GF-D8 (cell line): ENCODE results near the gene ANGPTL2.

Source experiments
- DNase-seq: peaks from one replicate; lab custom pipeline; 2025; lab: John Stamatoyannopoulos, UW

Gene ANGPTL2

DNA sequence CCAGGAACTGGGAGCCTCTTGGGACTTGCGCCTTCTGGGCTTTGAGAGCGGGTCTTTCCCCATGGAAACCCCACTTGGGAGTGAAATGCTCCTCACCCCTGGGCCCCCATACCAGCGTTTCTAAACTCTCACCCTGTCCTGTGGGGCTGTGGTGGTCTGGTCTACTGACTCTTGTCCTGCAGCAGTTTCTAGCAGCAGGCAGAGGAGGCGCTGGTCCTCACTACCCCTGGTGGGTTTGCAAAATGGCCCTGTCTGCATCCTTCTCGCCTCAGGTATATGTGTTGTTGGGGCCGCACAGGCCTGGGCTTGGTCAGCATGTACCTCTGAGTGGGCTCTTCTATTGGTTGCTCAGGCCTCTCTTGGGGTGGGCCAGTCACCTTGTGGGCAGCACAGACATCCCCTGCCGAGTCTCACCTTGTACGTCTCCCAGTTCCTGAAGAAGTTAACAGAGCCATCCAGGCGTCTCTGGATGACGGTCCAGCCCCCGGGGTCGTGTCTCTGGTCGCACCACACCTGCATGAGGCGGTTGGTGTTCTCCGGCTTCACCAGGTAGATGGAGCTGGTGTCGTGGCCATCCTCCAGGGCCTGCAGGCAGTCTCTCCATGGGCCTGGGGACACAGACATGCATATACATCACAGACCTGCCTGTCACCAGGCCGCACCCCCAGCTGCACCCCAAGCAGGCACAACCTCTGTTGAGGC, 29.0 kb downstream of the ANGPTL2 start:
- no peak for DNase-seq

DNA sequence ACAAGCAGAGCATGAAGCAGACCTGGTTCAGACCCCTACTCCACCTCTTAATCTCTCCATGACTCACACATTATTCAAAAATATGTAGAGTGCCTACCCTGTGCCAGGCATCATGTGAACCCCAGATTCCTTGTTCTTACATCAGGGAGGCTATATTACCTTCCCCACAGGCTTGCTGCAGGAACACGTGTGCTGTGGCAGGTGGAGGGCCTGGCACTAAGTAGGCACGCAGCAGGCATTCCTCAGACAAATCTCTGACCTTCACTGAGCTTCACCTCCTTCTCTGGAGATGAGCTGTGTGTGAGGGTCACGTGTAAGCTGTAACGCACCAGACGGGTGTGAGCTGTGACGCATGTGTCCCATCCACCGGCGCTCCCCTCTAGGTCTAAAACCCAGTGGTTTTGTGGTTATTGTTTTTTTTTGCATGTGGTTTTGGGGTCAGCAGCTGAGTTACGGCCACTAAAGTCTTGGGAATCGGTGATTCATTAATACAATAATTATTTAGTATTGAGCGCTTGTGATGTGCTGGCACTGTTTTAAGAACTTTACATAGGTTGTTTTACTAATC, 30.3 kb downstream of the ANGPTL2 start:
- no peak for DNase-seq

DNA sequence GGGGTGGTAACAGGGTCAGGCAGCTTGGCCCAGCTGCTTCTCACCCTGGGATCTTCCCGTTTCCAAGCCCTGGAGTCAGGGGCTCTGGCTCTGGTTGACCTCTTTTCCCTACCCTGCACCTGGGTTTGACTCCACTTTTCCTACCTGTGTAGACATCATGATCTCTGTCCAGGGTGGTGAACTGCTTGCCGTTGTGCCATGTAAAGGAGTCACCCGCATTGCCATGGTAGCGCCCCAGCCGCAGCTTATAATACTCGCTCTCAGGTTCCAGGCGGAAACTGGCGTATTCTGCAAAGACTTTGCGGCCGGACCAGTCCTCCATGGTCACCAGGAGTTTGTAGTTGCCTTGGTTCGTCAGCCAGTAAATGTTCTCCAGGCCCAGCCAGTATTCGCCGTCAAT, 30.9 kb downstream of the ANGPTL2 start:
- no peak for DNase-seq

GRCh38 chr9:127090341-127090985, 32.0 kb downstream of the ANGPTL2 start:
- no peak for DNase-seq

DNA sequence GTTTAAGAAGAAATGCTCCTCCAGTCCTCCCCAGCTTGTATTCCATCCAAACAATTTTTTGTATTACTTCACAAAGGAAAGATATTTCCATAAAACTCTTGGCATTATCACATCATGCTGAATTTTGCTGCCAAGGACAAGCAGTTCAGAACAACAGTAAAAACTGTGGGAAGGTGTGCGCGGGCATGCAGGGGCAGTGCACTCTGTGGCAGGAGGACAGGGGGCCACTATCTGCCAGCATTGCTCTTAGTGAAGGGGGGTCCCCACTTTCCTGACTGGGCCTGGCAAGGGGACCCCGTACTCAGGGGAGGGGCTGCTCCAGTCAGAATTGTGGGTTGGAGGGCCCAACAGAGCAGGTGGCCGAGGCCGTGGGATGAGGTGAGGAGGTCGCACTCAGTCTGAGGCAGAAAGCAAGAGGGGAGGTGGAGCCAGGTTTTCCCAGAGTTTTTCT, 32.8 kb downstream of the ANGPTL2 start:
- no peak for DNase-seq

- DNase-seq: no peak
Measured at GRCh38 chr9:127088724-127089615, 33.5 kb downstream of the ANGPTL2 start.

GRCh38 chr9:127087836-127088235, 34.6 kb downstream of the ANGPTL2 start:
- DNase-seq: no peak

DNA sequence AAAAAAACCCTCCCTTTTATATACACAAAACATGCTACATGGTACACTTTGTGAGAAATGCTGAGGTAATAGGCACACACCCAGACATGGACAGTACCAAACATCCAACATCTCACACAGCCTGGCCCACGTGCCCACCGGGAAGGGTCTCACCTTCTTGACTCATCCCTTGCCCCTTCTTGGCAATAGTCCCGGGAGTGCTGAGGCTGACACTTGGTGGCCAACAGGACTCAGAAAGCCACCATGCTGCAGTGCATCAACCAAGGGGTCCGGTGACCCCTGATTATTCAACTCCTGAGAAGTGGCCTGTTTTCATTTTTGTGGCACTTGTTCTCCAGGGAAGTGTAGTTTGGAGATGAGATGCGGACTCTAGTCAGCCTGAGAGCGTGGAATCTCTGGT, 35.0 kb downstream of the ANGPTL2 start:
- no peak for DNase-seq

DNA sequence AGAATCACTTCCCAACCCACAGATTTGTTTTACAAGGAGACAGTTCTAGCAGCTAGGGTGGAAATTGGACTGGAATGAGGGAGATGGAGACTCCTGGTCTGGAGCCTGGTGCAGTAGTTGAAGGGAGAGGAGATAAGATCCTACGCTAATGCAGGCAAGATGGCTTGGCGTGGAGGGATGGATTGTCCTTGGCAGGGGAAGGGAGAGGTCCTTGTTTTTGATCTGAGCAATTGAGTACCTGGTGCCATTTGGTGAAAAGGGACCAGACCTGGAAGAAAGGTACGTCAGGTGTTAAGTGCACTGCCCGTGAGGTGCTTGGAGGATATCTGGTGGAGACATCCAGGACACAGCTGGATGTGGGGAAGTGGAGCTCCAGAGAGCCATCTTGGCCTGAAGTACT, 35.7 kb downstream of the ANGPTL2 start:
- DNase-seq: no peak

- no peak for DNase-seq
Measured at GRCh38 chr9:127085186-127085585, 37.2 kb downstream of the ANGPTL2 start.

- DNase-seq: no peak
Measured at GRCh38 chr9:127084076-127085039, 38.1 kb downstream of the ANGPTL2 start.

- DNase-seq: no peak
Measured at GRCh38 chr9:127083138-127083980, 39.1 kb downstream of the ANGPTL2 start.

DNA sequence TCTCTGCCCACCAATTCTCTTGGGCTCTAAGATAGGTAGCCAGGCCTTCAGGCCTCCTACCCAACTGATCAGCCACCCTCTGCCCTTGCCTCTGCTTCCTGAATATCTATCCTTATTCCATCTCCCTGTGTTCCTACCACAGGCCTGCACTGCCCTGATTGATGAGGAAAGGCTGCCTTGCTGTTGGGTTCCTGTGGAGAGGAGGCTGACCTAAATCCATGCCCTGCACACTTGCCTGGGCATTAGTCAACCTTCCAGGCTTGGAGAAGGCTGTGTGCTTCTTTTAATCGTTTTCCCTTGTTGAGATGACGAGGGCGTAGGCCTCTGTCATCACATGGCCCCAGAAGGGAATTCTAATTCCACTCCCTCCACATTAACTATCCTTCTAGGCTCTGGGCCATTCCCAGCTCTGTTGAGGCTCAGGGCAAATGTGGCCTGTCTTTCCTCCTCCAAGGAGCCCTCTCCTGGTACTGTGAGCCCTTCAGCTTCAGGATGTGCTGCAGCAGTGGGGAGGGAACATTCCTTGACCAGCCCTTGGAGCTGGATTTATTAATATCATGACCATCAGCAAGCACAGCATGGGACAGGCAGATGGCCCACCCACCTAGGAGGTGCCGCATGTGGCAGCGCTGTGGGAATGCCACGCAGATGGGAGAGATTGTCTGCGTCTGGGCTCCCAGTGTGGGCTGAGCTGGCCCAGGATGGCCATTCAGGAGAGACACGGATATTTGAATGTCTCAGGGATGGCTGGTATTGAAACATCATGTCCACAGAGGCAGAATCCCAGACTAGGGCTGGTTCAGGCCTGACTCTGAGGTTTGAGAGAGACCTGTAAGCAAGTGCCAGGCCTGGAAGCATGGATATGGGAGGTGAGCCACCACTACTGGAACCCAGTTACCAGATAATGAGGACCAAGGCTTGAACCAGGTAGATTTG, 40.9 kb downstream of the ANGPTL2 start:
- DNase-seq: no peak

- no peak for DNase-seq
Measured at GRCh38 chr9:127079446-127080140, 42.8 kb downstream of the ANGPTL2 start.

GRCh38 chr9:127078988-127079387, 43.4 kb downstream of the ANGPTL2 start:
- DNase-seq: no peak

DNA sequence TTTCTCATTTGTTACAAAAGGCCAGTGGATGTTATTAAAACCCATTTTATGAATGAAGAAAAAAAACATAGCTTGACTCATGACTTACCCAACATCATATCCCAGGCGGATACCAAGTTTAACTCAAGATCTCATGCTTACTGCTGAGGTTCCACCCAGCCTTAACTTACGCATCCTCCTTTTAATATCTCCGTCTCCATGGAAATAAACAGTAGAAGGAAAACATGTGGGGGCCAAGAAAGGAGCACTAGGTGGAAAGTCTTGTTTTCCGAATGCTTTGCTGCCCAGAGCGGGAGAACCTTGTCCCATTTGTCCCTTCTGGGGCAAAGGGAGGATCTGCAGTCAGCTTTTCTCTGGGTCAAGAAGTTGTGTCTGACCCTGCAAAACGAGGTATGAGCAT, 44.1 kb downstream of the ANGPTL2 start:
- no peak for DNase-seq

- no peak for DNase-seq
Measured at GRCh38 chr9:127077644-127077946, 44.8 kb downstream of the ANGPTL2 start.

DNA sequence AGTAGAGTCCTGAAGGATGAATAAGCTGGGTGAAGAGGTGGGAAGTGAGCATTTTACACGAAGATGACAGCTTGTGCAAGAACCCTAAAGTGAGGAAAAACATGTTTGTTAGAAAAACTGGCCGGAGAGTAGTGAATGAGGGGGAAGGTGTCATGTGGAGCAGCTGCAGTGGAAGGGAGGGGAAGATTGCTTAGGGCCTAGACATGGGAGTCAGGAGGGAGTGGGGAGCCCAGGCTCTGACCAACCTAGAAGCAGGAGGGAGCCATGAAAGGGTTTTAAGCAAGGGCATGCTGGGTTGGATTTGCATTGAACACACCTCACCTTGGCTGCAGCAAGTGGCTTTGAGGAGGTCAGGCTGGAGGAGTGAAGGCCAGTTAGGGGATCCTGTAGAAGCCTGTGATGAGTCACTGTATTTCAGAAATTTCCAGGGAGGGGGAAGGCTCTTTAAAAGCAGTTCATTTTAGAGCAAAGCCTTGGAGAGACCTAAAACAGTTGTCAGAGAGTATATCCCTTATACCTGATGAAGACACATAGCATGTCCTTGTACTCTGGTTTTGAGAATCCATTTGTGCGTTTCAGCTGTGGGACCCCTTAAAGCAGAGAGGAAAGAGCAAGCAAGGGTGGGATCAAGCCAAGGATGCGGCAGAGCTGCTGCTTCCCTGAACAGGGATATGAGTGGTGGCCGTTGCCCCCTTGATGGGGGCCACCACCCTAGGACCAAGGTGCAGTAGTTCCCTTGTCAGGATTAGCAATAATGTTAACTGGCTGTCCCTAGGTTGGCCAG, 45.4 kb downstream of the ANGPTL2 start:
- DNase-seq: no peak
